Raji (cell line): ENCODE measurements around the gene ANKMY1.

Experiments used
- POLR2A ChIP-seq: IDR thresholded peaks from 2 replicates; pipeline ENCODE4 v1.6.1; 2011; ENCODE audit warnings: low read depth, low read length, control low read depth; ENCODE audit not compliant: insufficient read depth

The ANKMY1 gene

DNA sequence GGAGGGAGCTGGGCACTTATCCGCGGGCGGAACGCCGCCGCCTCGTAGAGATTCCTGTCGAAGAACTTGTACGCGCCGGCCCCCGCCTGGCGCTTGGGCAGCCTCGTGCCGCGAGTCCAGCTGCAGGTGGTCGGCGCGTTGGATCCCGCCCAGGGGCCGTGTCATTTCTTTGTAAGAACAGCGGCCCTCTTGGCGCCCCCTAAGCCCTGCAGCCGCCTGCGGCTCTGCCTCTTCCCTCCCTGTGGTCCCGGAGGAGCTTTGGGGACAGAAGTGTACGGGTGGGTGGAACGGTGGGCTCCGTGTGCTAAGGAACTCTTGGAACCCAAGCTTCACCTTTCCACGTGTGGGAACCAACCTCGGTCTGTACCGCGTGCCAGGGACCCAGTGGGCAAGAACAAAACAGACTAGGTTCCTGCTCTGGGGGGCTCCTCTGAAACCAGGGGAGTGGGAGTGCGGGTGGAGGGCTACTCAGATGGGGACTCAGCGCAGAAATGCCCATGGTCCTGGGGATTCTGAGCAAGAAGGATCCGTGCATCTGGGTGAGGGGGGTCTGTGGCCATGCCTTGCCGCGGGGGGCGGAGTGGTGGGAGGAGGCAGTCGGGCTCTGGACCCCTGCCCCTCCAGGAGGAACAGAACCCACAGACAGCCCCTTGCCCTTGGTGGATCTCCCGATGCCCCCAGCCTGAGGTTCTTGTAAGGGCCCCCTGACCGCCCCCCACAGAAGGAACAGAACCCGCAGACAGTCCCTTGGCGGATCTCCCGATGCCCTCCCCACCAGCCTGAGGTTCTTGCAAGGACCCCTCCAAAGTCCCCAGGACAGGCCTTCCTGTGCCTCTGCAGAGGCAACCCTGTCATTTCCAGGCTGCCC is 120.9 kb downstream of the ANKMY1 start:
- TF ChIP-seq POLR2A = no peak

DNA sequence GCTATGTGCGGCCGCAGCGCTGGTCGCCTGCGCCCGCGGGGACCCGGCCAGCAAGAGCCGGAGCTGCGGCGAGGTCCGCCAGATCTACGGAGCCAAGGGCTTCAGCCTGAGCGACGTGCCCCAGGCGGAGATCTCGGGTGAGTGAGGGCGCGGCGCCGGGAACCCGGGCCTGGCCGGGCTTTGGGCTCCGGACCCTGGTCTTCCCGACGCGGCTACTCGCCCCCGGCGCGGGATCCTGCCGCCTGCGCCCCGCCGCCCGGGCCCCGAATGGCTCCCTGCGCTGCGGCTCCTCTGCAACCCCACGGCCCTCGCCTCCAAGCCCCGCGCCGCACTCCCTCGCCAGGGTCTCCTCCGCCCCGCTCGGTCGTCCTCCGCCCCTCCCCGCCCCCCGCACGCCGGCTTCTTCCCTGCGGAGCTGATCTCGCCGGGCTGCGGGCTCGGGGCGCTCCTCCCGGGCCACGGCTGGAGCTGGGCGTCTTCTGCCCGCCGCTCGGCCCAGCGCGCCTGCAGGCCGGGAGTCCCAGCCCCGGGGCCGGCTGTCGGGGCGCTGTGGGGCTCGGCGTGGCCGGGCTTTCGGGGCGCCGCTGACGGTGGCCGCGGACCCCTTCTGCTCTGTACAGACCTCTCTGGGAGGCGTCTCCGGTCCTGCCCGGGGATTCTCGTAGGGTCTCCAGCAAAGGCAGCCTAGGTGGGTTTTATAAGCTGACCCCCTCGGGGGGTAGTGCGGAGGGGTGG is 121.7 kb downstream of the ANKMY1 start:
- TF ChIP-seq POLR2A = no peak

DNA sequence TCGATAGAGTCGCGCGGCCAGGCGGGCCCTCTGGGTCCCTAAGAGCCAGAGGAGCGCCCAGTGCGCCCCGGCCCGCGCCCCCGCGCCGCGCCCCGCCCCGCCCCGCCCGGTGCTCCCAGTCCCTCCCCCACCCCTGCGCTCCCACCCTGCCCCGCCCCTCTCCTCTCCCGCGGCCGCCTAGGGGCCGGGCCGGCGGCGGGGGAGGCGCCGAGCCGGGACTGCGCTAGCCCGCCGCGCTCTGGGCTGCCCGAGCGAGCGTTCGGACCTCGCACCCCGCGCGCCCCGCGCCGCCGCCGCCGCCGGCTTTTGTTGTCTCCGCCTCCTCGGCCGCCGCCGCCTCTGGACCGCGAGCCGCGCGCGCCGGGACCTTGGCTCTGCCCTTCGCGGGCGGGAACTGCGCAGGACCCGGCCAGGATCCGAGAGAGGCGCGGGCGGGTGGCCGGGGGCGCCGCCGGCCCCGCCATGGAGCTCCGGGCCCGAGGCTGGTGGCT is 122.3 kb downstream of the ANKMY1 start, which contains the start of gene GPC1:
Gene GPC1 (plus strand): TSS at position 207 of the 491 bp plus-strand sequence. CDS start 256 bp downstream, at position 463.
- TF ChIP-seq POLR2A = no peak

DNA sequence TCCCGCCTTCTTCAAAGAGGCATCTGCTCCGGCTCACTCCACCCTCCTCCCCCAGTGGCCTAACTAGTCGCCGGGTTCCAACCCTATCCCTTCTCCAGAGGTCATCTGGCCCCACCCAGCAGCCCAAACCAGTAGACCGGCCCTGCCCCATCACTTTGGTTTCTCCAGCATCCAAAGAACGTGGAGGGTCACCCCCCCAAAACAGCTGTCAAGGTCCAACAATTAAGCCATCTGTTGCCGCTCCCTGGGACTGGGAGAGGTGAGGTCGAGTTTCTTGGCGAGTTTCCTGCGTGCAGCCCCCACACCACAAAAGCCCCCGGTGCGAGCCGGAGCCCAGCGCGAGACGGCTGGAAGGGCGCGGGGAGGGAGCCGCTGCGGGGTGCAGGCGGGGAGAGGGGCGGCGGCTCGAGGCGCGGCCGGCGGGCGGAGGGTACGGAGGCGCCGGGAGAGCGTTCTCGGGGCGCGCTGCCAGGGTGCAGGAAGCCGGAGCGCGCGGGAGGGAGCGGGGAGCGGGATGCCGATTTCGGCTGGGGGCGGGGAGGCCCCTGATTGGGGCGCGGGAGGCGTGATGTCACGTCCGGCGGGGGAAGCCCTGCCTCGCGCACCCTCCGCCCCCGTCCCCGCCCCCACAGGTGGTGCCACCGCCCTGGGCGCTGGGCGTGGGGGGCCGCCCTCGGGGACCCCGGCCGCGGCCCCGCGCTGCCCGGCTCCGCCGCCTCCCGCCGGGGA is 122.9 kb downstream of the ANKMY1 start:
- TF ChIP-seq POLR2A = peak; percentile 34; the same call in 1 of the 2 replicates

DNA sequence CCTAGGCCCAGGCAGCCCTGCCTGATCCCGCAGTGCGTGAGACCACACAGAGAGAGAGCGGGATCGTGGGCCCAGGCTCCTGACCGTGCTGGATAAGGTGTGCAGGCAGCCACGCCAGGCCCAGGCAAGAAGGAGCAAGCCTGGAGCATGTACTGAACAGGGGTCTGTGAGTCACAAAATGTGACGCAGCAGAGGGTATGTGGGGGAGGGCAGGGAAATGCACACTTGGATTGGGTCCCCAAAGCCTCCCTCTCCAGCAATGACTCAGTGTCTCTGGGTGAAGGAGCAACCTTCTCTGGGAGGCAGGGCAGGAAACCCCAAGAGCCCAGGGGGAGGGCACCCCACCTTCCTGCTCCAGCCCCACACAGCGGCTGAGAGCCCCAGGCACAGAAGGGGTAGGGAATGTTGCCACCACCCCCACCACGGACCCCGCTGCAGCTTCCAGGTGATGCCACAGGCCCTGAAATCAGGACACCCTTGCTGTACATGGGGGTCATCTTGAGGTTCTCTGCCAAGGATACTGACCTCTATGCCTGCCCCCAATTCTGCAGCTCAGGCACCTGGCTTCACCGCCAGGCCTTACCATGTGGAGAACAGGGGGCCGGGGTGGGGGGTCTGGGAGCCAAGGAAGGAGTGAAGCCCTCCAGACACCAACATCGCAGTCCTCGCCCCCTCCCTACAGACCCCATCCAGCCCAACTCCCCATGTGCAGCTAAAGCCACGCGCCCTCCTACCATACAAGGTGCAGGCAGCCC is 123.6 kb downstream of the ANKMY1 start:
- no peak for TF ChIP-seq POLR2A

DNA sequence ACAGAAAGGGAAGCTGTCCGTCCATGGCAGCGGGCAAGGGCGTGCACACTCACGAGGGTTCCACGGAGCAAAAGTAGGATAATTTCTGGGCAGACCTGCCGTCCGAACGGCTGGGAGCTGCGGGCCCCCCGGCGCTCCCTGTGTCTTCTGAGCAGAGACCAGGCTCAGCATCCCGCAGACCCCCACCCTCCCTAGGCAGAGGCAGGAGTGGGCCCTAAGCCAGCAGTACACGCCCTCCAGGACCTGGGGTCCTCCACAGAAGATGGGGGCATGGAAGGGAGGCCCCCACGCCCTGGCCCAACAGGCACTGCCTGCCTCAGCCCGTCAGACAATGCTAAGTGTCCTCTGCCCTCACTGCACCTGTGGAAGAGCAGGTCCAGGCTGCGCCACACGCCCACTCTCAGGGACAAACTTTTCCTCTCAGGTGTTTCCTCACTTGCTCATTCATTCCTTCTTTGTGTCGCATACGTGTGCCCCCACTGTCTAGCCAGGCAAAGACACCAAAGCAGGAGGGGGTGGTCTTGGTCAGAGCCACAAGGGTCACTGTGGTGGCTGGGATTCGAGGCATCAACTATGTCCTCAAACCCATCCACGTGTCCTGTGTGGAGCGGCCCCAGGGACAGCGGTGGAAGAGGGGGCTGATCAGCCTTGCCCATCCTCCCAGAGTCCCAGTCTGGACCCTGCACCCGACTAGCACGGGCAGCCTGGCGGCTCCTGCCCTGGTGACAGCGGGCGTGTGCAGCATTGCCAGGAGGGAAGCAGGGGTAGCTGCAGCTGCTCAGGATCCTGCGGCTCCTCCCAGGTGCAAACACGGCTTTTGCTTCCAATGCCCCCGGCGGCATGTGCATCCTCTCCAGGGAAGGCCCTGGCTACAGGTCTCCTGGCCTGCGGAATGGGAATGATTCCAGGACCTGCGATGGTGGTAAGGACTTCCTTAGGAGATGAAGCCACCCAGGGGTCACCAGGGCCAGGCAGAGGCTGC is 124.7 kb downstream of the ANKMY1 start:
- TF ChIP-seq POLR2A = 0 out of 2 replicates have a peak, but pooled peaks have one; percentile 5

DNA sequence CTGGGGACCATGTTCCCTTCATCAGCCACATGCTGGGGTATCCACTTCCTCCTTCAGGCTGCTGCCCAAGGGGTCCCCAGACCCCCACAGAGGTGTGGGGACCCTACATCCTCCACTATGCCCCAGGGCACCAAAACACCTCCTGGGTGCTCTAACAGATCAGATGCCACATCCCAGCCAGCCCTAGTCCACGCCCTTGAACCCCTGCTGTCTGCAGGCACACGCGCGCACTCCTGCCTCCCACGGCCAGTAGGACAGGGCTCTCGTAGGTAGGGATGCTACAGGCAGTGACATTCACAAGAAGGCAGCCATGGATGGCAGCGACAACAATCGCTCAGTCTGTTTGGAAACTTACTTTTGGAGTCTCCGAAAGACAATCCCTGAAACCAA is 125.4 kb downstream of the ANKMY1 start:
- no peak for TF ChIP-seq POLR2A

DNA sequence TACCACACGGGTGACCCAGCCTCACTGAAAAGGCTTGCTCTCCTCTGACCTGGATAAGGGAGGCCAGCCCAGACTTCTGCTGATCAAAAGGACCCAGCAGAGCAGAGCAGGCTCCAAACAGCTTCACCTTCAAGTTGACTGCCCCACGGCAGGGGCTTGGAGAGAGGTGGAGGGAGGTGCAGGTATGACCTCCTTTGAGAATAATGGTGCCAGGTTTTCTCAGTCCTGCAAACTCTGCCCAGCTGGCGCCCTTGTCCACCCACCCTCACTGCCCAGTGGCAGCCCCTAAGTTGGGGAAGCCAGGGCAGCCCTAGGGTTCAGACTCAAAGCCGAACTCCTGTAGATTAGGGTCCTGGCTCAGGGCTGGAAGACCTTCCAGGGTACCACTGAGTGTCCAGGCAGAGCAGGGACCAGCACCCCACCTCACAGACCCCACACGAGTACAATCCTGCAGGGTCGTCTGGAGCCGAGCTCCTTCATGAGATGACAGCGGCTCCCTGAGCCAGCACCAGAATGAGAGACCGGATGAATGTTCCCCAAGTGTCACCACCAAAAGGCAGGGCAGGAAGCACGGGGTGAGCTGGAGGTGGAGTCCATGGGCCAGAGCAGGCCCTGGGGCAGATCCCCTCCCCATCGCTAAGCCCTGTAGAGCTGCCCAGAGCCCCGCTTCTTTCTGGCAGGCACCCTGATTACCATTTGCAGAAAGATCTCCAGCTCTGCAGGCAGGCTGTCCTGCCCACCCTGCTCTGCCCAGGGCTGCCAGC is 125.9 kb downstream of the ANKMY1 start:
- TF ChIP-seq POLR2A = no peak

DNA sequence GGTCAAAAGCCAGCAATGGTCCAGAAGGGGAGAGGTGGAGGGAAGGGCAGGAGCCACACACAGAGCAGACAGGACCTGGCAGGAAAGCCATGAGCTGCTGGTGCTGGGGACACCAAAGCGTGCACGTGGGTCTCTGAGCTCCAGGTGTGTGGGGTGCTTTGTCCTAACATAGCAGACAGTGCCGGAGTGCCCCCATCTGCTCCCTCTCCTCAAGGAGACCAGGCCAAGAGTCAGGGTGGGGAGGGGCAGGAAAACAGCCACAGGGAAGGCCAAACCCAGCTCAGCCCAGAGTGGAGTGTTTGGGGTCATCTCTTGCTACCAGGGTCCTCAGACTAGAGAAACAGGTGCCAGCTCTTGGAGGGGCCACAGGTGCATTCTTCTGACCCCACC is 126.5 kb downstream of the ANKMY1 start:
- TF ChIP-seq POLR2A = no peak

DNA sequence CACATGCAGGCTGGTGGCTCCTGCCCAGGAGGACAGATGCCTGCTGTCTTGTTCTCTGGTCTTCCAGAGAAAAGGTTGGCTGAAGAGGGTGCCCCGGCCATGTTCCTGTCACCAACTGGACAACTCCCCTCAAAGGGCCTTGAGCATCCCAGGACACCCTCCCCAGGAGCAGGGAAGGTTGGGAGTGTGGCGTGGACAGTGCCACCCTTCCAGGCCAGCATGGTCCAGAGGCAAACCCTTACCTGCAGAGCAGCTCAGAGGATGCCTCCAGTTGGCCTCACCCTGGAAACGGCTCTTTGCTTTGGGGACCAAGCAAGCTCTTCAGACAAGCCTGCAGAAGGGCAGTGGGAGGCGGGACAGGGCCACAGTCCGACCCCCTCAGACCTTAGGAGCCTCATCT is 127.2 kb downstream of the ANKMY1 start:
- TF ChIP-seq POLR2A = no peak

DNA sequence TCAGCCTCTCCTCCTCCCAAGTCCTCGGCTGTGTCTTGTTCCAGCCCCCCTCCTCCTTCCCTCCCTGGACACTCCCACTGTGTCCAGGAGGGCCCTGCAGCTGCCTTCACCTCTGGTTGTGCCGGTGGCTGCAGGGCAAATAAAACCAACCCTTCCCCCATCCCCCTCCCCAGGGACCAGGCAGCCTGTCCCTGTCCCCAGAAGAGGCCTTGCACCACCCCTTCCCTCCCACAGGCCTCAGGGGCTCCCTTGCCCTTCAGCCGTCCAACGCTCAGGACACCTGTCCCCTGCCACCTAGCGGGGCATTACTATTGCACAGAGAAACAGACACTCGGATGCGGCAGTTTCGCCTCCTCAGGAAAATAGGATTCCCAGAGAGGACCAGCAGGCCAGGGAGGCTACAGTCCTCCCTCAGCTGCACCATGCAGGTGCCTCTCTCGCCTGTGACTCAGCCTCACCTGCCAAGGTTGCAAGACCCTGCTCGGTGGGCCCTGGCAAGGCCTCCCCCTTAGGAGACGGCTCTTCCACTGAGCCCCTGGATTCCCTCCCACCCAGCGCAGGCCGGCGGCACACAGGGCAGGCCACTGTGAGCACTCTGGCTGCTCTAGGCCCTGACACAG is 127.8 kb downstream of the ANKMY1 start:
- no peak for TF ChIP-seq POLR2A
